Measurements from ENCODE around the gene TLNRD1. TPM values are rescaled to one million over a fixed set of nuclear protein-coding genes. Genes with fewer than 3 reads are reported as not detected.

The TLNRD1 gene
- total RNA-seq, 2 experiments from 2014 or later = 28.6 to 34.2 TPM

GRCh38 chr15:80982839-80983238 lies 17.9 kb upstream of the TLNRD1 start:
- no peak for DNase-seq
- peaks cover 61% of the 10 kb centered on the region for H3K4me1 Mint-ChIP-seq
- H3K27ac Mint-ChIP-seq = no peak overlapping the region
- CTCF ChIA-PET = interaction anchor here (1.0 kb wide), 1 partner anchor 12 kb away, joined by 3 read pairs; no protein-coding TSS in a partner anchor
- no peak overlapping the region for H3K4me3 Mint-ChIP-seq
- peaks cover 56% of the 10 kb centered on the region for H3K36me3 Mint-ChIP-seq (ENCODE audit: low read depth)
- POLR2A ChIA-PET = no interaction called here
- no peaks in the 10 kb centered on the region for H3K27me3 Mint-ChIP-seq
- H3K9me3 Mint-ChIP-seq = no peaks in the 10 kb centered on the region

GRCh38 chr15:80984856-80985255 lies 15.9 kb upstream of the TLNRD1 start:
- Mint-ChIP-seq H3K4me1 (peaks cover 56% of the 10 kb centered on the region), H3K27ac (peak overlapping the region; percentile 21), H3K27me3 (no peaks in the 10 kb centered on the region), H3K9me3 (no peaks in the 10 kb centered on the region), H3K4me3 (no peak overlapping the region), H3K36me3 (ENCODE audit: low read depth) (peaks cover 53% of the 10 kb centered on the region)
- no peak for DNase-seq
- POLR2A ChIA-PET = no interaction called here
- CTCF ChIA-PET = no interaction called here

- Mint-ChIP-seq H3K9me3 (no peaks in the 10 kb centered on the region), H3K4me1 (peaks cover 60% of the 10 kb centered on the region), H3K27ac (no peak overlapping the region), H3K4me3 (no peak overlapping the region), H3K27me3 (no peaks in the 10 kb centered on the region), H3K36me3 (ENCODE audit: low read depth) (peaks cover 45% of the 10 kb centered on the region)
- DNase-seq = no peak
- POLR2A ChIA-PET = no interaction called here
- CTCF ChIA-PET = interaction anchor here (0.6 to 1.4 kb wide), 4 partner anchors 16 to 280 kb away, joined by 4 read pairs; no protein-coding TSS in a partner anchor
Observed at GRCh38 chr15:80985981-80986380, 14.7 kb upstream of the TLNRD1 start.

- ChIA-PET POLR2A (interaction anchor here (0.6 kb wide), 1 partner anchor 20 kb away, joined by 3 read pairs; no protein-coding TSS in a partner anchor), CTCF (interaction anchor here (1.0 to 1.4 kb wide), 4 partner anchors 9 to 280 kb away, joined by 4 to 6 read pairs (median 4); no protein-coding TSS in a partner anchor)
- Mint-ChIP-seq H3K4me1 (peaks cover 65% of the 10 kb centered on the region), H3K27me3 (no peaks in the 10 kb centered on the region), H3K9me3 (no peaks in the 10 kb centered on the region), H3K27ac (no peak overlapping the region), H3K36me3 (ENCODE audit: low read depth) (peaks cover 45% of the 10 kb centered on the region), H3K4me3 (no peak overlapping the region)
- DNase-seq = no peak
Observed at GRCh38 chr15:80986487-80986886, 14.2 kb upstream of the TLNRD1 start.

- DNase-seq = no peak
- Mint-ChIP-seq H3K4me3 (peak overlapping the region; percentile 98), H3K9me3 (no peaks in the 10 kb centered on the region), H3K4me1 (peaks cover 67% of the 10 kb centered on the region), H3K27ac (peak overlapping the region; percentile 97), H3K36me3 (ENCODE audit: low read depth) (peaks cover 34% of the 10 kb centered on the region), H3K27me3 (no peaks in the 10 kb centered on the region)
- POLR2A ChIA-PET = no interaction called here
- CTCF ChIA-PET = interaction anchor here (0.7 to 1.2 kb wide), 2 partner anchors 12 to 278 kb away, joined by 3 to 4 read pairs; no protein-coding TSS in a partner anchor
Observed at GRCh38 chr15:80988148-80988796, 12.5 kb upstream of the TLNRD1 start.

- Mint-ChIP-seq H3K27me3 (no peaks in the 10 kb centered on the region), H3K4me1 (peaks cover 62% of the 10 kb centered on the region), H3K4me3 (peak overlapping the region; percentile 98), H3K36me3 (ENCODE audit: low read depth) (peaks cover 30% of the 10 kb centered on the region), H3K9me3 (no peaks in the 10 kb centered on the region), H3K27ac (peak overlapping the region; percentile 97)
- ChIA-PET CTCF (no interaction called here), POLR2A (no interaction called here)
- DNase-seq = no peak
Observed at GRCh38 chr15:80989081-80989517, 11.6 kb upstream of the TLNRD1 start.

GRCh38 chr15:80989518-80990478 lies 10.9 kb upstream of the TLNRD1 start, which contains the start of gene MESD:
Gene MESD (minus strand): TSS chr15:80989819. CDS start chr15:80989791, 28 bp downstream.
- Mint-ChIP-seq H3K4me3 (peak within 1 kb of the TSS; percentile 98), H3K36me3 (ENCODE audit: low read depth) (peaks cover 25% of the 10 kb centered on the region), H3K9me3 (no peaks in the 10 kb centered on the region), H3K4me1 (peaks cover 57% of the 10 kb centered on the region), H3K27me3 (no peaks in the 10 kb centered on the region), H3K27ac (peak within 1 kb of the TSS; percentile 97)
- CTCF ChIA-PET = interaction anchor here (0.7 to 1.7 kb wide), 2 partner anchors 112 to 276 kb away, joined by 4 to 11 read pairs; no protein-coding TSS in a partner anchor
- DNase-seq = peak; percentile 97
- POLR2A ChIA-PET = no interaction called here

GRCh38 chr15:80990955-80991354 lies 9.8 kb upstream of the TLNRD1 start:
- no peak for DNase-seq
- H3K27me3 Mint-ChIP-seq = no peaks in the 10 kb centered on the region
- POLR2A ChIA-PET = no interaction called here
- peaks cover under 1% of the 10 kb centered on the region for H3K9me3 Mint-ChIP-seq
- H3K4me3 Mint-ChIP-seq = peak overlapping the region; percentile 11
- H3K36me3 Mint-ChIP-seq (ENCODE audit: low read depth) = peaks cover 23% of the 10 kb centered on the region
- H3K4me1 Mint-ChIP-seq = peaks cover 58% of the 10 kb centered on the region
- CTCF ChIA-PET = interaction anchor here (0.7 to 1.7 kb wide), 6 partner anchors 13 to 275 kb away, joined by 3 to 11 read pairs (median 4); no protein-coding TSS in a partner anchor
- H3K27ac Mint-ChIP-seq = peak overlapping the region; percentile 97

GRCh38 chr15:80991421-80991820 lies 9.3 kb upstream of the TLNRD1 start:
- Mint-ChIP-seq H3K4me3 (peak overlapping the region; percentile 5), H3K27ac (peak overlapping the region; percentile 97), H3K4me1 (peaks cover 58% of the 10 kb centered on the region), H3K36me3 (ENCODE audit: low read depth) (peaks cover 20% of the 10 kb centered on the region), H3K9me3 (peaks cover 3% of the 10 kb centered on the region), H3K27me3 (no peaks in the 10 kb centered on the region)
- ChIA-PET CTCF (interaction anchor here (0.5 to 1.7 kb wide), 6 partner anchors 14 to 1189 kb away, joined by 3 to 11 read pairs (median 3); no protein-coding TSS in a partner anchor), POLR2A (no interaction called here)
- DNase-seq = peak; percentile 58

- DNase-seq = no peak
- Mint-ChIP-seq H3K36me3 (ENCODE audit: low read depth) (peaks cover 16% of the 10 kb centered on the region), H3K27ac (peak overlapping the region; percentile 97), H3K4me3 (no peak overlapping the region), H3K4me1 (peaks cover 53% of the 10 kb centered on the region), H3K27me3 (no peaks in the 10 kb centered on the region), H3K9me3 (peaks cover 3% of the 10 kb centered on the region)
- CTCF ChIA-PET = interaction anchor here (0.5 to 1.7 kb wide), 5 partner anchors 14 to 1189 kb away, joined by 3 to 11 read pairs (median 3); no protein-coding TSS in a partner anchor
- POLR2A ChIA-PET = no interaction called here
Observed at GRCh38 chr15:80992006-80992405, 8.7 kb upstream of the TLNRD1 start.

GRCh38 chr15:80992441-80992840 lies 8.3 kb upstream of the TLNRD1 start:
- POLR2A ChIA-PET = no interaction called here
- DNase-seq = no peak
- CTCF ChIA-PET = no interaction called here
- H3K4me1 Mint-ChIP-seq = peaks cover 56% of the 10 kb centered on the region
- peaks cover 3% of the 10 kb centered on the region for H3K9me3 Mint-ChIP-seq
- H3K27me3 Mint-ChIP-seq = no peaks in the 10 kb centered on the region
- H3K4me3 Mint-ChIP-seq = no peak overlapping the region
- peaks cover 19% of the 10 kb centered on the region for H3K36me3 Mint-ChIP-seq (ENCODE audit: low read depth)
- H3K27ac Mint-ChIP-seq = no peak overlapping the region

GRCh38 chr15:80996247-80996646 lies 4.5 kb upstream of the TLNRD1 start:
- CTCF ChIA-PET = interaction anchor here (1.5 kb wide), 1 partner anchor 270 kb away, joined by 4 read pairs; no protein-coding TSS in a partner anchor
- Mint-ChIP-seq H3K27me3 (no peaks in the 10 kb centered on the region), H3K36me3 (ENCODE audit: low read depth) (peaks cover 17% of the 10 kb centered on the region), H3K9me3 (peaks cover 3% of the 10 kb centered on the region), H3K4me3 (no peak overlapping the region), H3K4me1 (peaks cover 56% of the 10 kb centered on the region), H3K27ac (no peak overlapping the region)
- POLR2A ChIA-PET = no interaction called here
- peak; percentile 22 for DNase-seq

Data from activated CD4-positive, alpha-beta T cell treated with anti-CD3 and anti-CD28 coated beads, Interleukin-2, amount 10 ng/mL, durations not matched to agents 7 days and 5 days (primary cell).